Central memory CD8-positive, alpha-beta T cell (primary cell): ENCODE data around the gene ACKR2.

ENCODE experiments used
- ATAC-seq: fragments of 150-1000 bp; cut with Tn5 transposase; replicated peaks from 2 replicates; pipeline ENCODE4 v1.10.0; 2022; ENCODE audit warnings: mild to moderate bottlenecking, moderate FRiP score, moderate number of reproducible peaks; ENCODE audit not compliant: poor library complexity, severe bottlenecking; ENCODE audit errors: extremely low read depth
- DNase-seq, 2 donors: peaks; one replicate each; pipeline ENCODE4 v3.0.0; 2021; ENCODE audit warnings: low spot score in 2 of 2
- H3K27ac Mint-ChIP-seq: one replicate; pipeline ENCODE4 v1.8.0; 2022; ENCODE audit warnings: low read depth, mild to moderate bottlenecking, moderate library complexity, mixed read lengths
- H3K27me3 Mint-ChIP-seq: one replicate; pipeline ENCODE4 v1.8.0; 2022; ENCODE audit warnings: mixed read lengths
- H3K36me3 Mint-ChIP-seq: one replicate; pipeline ENCODE4 v1.8.0; 2022; ENCODE audit warnings: mild to moderate bottlenecking, moderate library complexity, mixed read lengths; ENCODE audit not compliant: insufficient read depth
- H3K4me1 Mint-ChIP-seq: one replicate; pipeline ENCODE4 v1.8.0; 2022; ENCODE audit warnings: mixed read lengths
- H3K4me3 Mint-ChIP-seq: one replicate; pipeline ENCODE4 v1.8.0; 2022; ENCODE audit warnings: mild to moderate bottlenecking, moderate library complexity, mixed read lengths
- H3K9me3 Mint-ChIP-seq: one replicate; pipeline ENCODE4 v1.8.0; 2022; ENCODE audit warnings: mixed read lengths

The ACKR2 gene

DNA sequence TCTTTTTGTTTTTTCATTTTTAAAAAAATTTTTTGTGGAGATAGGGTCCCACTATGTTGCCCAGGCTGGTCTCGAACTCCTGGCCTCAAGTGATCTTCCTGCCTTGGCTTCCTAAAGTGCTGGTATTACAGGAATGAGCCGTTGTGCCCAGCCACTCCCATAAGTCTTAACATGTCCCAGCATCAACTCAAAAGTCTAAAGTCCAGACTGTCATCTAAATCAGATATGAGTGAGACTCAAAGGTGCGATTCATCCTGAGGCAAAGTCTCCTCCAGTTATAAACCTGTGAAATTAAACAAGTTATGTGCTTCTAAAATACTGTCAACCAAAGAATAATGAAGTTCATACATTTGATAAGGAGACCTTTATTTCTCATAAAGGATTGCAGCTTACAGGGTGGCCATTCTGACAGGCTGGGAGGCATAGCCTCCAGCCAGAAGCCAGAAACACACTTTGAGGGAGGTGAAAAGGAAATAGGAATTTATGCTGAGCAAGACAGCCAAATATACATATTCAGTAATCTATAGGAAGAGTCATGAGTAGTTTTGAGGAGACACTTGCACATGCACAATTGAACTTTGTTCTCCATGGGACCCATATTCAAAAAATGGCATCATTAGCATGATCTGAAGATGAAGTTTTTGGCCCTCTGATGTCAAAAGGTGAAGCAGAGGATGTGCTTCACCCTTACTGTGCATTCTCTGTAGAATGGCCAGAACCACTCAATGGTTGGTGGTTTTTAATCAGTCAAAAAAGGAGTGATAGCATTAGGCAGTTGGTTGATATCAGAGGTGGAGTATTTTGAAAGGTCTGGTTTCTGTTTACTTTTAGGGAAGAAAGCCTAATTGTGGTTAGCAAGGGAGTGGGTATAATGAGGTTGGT, 85.7 kb downstream of the ACKR2 start:
- Mint-ChIP-seq H3K36me3 (no peaks in the 10 kb centered on the region), H3K4me1 (no peaks in the 10 kb centered on the region), H3K27ac (no peak overlapping the region), H3K4me3 (no peak overlapping the region), H3K27me3 (peaks cover 17% of the 10 kb centered on the region), H3K9me3 (no peaks in the 10 kb centered on the region)
- ATAC-seq (no peak), DNase-seq (no peak)

DNA sequence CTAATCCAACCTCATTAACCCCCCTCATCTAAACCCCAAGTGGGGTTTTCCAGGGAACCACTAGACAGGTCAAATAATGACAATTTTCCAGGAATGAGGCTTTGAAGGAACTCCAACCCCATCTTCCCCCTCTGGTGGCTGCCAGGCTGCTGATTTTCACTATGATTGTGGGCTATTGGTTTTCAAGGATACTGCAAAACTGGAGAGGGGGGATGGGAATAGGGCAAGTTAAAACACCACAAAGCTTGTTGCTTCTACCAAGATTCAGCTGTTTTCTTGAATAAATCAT, 86.3 kb downstream of the ACKR2 start:
- no peaks in the 10 kb centered on the region for H3K9me3 Mint-ChIP-seq
- peaks cover 11% of the 10 kb centered on the region for H3K27me3 Mint-ChIP-seq
- no peaks in the 10 kb centered on the region for H3K4me1 Mint-ChIP-seq
- no peaks in the 10 kb centered on the region for H3K36me3 Mint-ChIP-seq
- no peak overlapping the region for H3K27ac Mint-ChIP-seq
- no peak for ATAC-seq
- DNase-seq = no peak
- H3K4me3 Mint-ChIP-seq = no peak overlapping the region

DNA sequence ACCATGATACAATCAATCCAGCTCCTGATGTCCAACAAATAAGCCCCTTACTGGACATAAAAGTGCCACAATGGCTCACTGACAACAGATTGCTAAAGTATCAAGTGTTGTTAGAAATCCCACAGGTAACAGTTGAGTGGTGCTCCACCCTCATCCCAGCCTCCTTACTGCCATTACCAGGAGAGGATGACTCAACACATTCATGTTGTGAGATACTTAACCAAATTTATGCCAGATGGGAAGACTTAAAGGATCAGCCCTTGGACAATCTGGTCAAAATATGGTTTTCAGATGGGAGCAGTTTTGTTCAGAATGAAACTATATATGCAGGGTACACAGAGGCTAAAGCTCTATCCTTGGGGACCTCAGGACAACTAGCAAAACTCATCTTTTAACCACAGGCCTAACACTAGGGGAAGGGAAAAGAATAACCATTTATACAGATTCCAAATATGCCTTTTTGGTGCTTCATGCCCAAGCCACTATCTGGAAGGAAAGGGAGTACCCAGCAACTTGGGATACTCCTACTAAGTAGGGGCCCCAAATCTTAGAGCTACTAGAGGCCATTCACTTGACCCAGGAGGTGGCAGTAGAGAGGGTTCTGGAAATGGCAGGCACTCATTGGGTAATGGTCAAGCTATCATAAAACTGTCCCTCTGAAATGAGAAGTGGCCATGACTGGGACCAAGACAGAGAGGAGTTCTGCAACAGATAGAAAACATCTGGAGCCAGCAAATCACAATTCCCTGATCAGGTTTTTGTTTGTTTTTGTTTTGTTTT, 89.8 kb downstream of the ACKR2 start:
- peaks cover 7% of the 10 kb centered on the region for H3K9me3 Mint-ChIP-seq
- H3K27ac Mint-ChIP-seq = no peak overlapping the region
- ATAC-seq = no peak
- no peaks in the 10 kb centered on the region for H3K4me1 Mint-ChIP-seq
- H3K27me3 Mint-ChIP-seq = peaks cover 9% of the 10 kb centered on the region
- no peak overlapping the region for H3K4me3 Mint-ChIP-seq
- DNase-seq = no peak
- peaks cover 3% of the 10 kb centered on the region for H3K36me3 Mint-ChIP-seq

DNA sequence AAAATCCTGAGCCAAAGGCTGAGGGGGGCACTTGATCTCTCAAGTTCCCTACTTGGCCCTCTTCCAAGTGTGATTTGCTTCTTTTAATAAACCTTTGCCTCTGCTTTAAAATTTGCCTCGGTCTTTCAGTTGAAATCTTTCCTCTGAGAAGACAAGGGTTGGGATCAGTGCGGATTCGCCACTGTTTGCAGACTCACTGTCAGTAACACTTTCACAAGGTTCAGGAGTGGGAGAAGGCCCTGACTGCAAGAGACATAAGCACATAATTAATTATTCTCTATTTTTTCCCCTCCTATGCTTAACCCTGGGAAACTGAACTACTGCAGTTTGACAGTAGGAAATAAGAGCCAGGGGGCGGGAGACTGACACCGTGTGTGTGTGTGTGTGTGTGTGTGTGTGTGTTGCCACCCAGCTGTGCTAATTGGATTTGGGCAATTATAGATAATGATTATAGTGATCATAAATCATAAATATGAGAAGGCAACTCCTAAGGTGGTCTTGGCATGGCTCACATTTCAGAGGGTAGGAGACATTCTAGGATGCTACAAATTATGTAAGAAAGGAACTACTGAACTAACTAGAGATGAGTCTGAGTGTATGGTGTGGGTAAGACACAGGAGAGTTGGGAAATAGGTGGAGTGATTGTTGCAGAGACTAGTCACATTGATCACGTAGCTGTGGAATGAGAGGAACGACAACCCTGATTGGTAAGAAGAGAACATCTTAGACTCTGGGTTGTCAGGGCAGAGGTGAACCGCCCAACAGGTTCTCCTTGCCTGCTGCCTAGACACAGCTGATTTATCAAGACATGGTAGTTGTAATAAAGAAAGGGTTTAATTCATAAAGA, 91.2 kb downstream of the ACKR2 start:
- peaks cover 3% of the 10 kb centered on the region for H3K36me3 Mint-ChIP-seq
- H3K27ac Mint-ChIP-seq = no peak overlapping the region
- no peaks in the 10 kb centered on the region for H3K4me1 Mint-ChIP-seq
- H3K27me3 Mint-ChIP-seq = peaks cover 22% of the 10 kb centered on the region
- ATAC-seq = no peak
- peaks cover 14% of the 10 kb centered on the region for H3K9me3 Mint-ChIP-seq
- DNase-seq = no peak
- H3K4me3 Mint-ChIP-seq = no peak overlapping the region

DNA sequence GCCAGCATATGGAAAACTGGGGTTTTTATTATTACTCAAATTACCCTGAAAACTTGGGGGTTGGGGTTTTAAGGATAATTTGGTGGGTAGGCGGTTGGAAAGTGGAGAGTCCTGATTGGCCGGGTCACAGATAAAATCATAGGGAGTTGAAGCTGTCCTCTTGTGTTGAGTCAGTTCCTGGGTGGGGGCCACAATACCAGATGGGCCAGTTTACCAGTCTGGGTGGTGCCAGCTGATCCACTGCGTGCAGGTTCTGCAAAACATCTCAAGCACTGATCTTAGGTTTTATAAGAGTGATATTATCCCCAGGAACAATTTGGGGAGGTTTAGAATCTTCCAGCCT, 91.8 kb downstream of the ACKR2 start:
- Mint-ChIP-seq H3K36me3 (peaks cover 3% of the 10 kb centered on the region), H3K27me3 (peaks cover 28% of the 10 kb centered on the region), H3K27ac (no peak overlapping the region), H3K4me1 (no peaks in the 10 kb centered on the region), H3K4me3 (no peak overlapping the region), H3K9me3 (peaks cover 14% of the 10 kb centered on the region)
- DNase-seq (no peak), ATAC-seq (no peak)

DNA sequence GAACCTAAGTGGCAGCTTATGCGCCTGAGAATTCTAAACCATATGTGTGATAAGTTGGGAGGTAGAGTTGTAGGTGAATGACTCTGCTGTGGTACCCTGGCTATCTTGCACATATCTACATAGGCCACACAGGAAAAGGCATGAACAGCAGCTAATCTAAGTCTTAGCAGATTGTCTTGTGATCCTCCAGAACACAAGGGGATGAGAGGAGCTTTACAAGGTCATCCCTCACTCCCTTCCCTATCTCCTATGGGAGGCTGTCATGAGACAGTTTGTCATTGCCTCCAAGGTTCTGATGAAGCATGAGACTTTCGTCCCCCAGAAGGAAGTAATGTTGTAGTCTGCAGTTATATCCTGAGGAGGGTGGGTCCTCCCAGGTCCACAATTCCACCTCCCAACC, 93.0 kb downstream of the ACKR2 start:
- H3K4me1 Mint-ChIP-seq = no peaks in the 10 kb centered on the region
- DNase-seq (no peak), ATAC-seq (no peak)
- peaks cover 14% of the 10 kb centered on the region for H3K9me3 Mint-ChIP-seq
- peaks cover 40% of the 10 kb centered on the region for H3K27me3 Mint-ChIP-seq
- H3K4me3 Mint-ChIP-seq = no peak overlapping the region
- peaks cover 3% of the 10 kb centered on the region for H3K36me3 Mint-ChIP-seq
- no peak overlapping the region for H3K27ac Mint-ChIP-seq

DNA sequence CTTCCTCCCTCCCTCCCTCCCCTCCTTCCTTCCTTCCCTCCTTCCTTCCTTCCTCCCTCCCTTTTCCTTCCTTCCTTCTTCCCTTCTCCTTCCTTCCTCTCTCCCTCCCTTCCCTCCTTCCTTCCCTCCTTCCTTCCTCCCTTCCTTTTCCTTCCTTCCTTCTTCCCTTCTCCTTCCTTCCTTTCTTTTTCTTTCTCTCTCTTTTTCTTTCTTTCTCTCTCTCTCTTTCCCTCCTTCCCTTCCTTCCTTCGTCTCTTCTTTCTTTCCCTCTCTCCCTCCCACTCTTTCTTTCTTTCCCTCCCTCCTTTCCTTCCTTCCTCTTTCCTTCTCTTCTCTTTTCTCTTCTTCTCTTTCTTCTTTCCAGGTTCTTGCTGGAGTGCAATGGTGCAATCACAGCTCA, 94.8 kb downstream of the ACKR2 start:
- Mint-ChIP-seq H3K36me3 (peaks cover 3% of the 10 kb centered on the region), H3K27ac (no peak overlapping the region), H3K27me3 (peaks cover 57% of the 10 kb centered on the region), H3K9me3 (peaks cover 14% of the 10 kb centered on the region), H3K4me3 (no peak overlapping the region), H3K4me1 (no peaks in the 10 kb centered on the region)
- no peak for ATAC-seq
- DNase-seq = no peak

DNA sequence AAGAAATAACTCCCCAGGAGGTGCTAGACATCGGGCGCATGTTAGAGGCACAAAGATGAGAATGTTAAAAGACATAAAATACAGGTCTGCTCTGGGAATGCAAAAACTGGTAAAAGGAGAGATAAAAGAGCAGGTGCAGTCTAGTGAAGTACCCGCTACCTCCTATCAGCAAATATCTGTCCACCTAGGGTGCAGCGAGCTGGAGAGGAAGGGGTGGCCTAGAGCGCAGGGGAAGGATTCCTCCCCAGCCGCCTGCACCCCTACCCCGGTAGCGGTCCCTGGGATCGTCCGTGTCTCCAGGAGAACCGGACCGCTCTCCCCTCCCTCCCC, 96.5 kb downstream of the ACKR2 start:
- peaks cover 57% of the 10 kb centered on the region for H3K27me3 Mint-ChIP-seq
- H3K27ac Mint-ChIP-seq = no peak overlapping the region
- no peaks in the 10 kb centered on the region for H3K4me1 Mint-ChIP-seq
- H3K9me3 Mint-ChIP-seq = peaks cover 14% of the 10 kb centered on the region
- peaks cover 3% of the 10 kb centered on the region for H3K36me3 Mint-ChIP-seq
- ATAC-seq (no peak), DNase-seq (no peak)
- H3K4me3 Mint-ChIP-seq = peak overlapping the region; percentile 56

DNA sequence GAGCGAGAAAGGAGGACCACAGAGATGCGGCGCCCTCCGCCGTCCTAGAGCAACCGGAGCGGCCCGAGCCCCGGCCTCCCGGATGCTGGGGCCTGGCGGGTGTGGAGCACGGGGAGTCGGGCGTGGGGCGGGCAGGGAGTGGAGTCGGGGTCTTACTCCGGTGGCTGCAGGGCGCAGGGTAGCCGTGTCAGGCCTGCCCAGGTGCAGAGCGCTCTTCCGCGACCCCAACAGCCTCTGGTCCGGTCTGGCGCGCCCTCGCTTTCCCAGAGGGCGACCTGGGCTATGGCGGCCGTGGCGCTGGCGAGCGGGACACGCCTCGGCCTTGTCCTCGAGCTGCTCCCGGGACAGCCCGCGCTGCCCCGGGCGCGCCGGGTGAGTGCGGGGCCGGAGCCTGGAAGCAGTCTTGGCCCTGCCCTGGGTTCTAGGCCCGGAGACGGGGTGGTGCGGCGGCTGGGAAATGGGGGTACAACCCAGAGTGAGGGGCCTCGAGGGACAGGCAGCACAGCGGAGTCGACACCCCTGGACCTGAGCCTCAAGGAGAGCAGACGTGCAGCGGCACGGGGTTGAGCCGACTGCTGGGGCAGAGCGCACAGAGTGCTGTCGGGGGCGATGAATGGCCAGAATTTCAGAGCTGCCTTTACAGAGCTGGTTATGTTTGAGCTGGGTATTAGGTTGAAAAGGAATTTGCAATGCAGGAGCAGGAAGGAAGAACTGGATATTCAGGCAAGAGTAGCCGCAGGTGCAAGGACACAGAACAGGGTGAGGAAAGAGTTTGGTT, 97.0 kb downstream of the ACKR2 start, which contains the start of gene ZNF662:
TSS of gene ZNF662 (plus strand) at position 73 of the 778 bp plus-strand sequence. CDS start 1,973 bp downstream, outside the sequence.
- H3K9me3 Mint-ChIP-seq = peaks cover 14% of the 10 kb centered on the region
- no peaks in the 10 kb centered on the region for H3K4me1 Mint-ChIP-seq
- H3K4me3 Mint-ChIP-seq = peak within 1 kb of the TSS; percentile 56
- no peak within 1 kb of the TSS for H3K27ac Mint-ChIP-seq
- peaks cover 3% of the 10 kb centered on the region for H3K36me3 Mint-ChIP-seq
- DNase-seq = no peak
- H3K27me3 Mint-ChIP-seq = peaks cover 57% of the 10 kb centered on the region
- no peak for ATAC-seq

DNA sequence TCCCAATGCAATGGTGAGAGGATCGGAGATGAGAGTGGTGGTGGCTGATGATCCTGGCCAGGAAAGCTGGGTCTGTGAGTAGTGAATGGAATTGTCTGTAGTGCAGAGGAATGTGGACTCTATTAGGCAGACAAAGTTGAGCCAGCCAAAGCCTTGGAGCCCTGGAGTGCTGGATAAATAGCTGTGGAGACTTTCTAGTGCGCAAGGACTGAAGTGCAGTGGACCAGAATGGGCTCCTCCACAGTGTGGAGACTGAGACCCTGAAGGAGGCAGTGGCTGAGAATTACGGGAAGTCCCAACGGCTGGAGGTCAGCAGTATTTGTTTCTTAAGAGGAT, 97.6 kb downstream of the ACKR2 start:
- H3K4me1 Mint-ChIP-seq = no peaks in the 10 kb centered on the region
- no peak overlapping the region for H3K4me3 Mint-ChIP-seq
- H3K27ac Mint-ChIP-seq = no peak overlapping the region
- ATAC-seq (no peak), DNase-seq (no peak)
- H3K27me3 Mint-ChIP-seq = peaks cover 55% of the 10 kb centered on the region
- H3K9me3 Mint-ChIP-seq = peaks cover 14% of the 10 kb centered on the region
- peaks cover 3% of the 10 kb centered on the region for H3K36me3 Mint-ChIP-seq

DNA sequence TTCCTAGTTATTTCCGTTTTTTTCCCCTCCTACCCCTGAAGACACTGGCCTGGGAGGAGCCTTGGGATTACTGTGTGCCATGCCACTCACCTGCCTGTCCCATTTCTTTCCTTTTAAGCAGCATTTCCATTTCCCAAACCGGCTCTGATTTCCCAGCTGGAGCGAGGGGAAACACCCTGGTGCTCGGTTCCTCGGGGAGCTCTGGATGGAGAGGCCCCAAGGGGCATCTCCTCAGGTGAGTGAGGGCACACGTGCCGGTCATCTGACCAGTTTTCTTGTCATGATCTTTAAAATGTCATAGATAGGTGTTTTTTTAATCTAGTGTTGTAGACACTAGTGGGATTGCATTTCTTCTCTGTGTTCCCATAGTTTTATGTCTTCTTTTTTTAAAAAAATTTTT, 99.4 kb downstream of the ACKR2 start:
- no peak overlapping the region for H3K27ac Mint-ChIP-seq
- H3K4me1 Mint-ChIP-seq = no peaks in the 10 kb centered on the region
- no peak overlapping the region for H3K4me3 Mint-ChIP-seq
- ATAC-seq = no peak
- peaks cover 48% of the 10 kb centered on the region for H3K27me3 Mint-ChIP-seq
- peaks cover 10% of the 10 kb centered on the region for H3K9me3 Mint-ChIP-seq
- H3K36me3 Mint-ChIP-seq = peaks cover 3% of the 10 kb centered on the region
- no peak for DNase-seq

DNA sequence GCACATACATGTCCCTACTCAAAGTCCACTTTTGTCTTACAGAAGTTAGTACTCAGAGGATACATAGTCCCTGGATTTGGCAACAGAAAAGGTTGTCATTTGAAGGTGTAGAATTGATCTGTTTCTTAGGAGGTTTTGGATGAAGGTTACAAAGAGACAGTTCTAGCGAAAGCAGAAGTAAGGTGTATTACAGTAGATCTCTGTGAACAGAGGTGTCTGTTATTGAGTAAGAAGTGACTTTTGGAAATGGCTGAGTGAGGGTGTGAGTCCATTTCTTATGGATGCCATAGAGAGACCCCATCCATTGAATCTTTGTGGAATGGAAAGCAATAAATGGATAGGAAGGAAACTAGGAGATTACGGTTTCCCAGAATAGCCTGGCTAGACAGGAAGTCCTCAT, 102.3 kb downstream of the ACKR2 start:
- Mint-ChIP-seq H3K27me3 (peaks cover 24% of the 10 kb centered on the region), H3K4me1 (no peaks in the 10 kb centered on the region), H3K9me3 (peaks cover 17% of the 10 kb centered on the region), H3K36me3 (peaks cover 3% of the 10 kb centered on the region), H3K4me3 (no peak overlapping the region), H3K27ac (no peak overlapping the region)
- no peak for ATAC-seq
- DNase-seq = no peak
